Measurements from ENCODE around the gene EZH2. TPM values are rescaled to one million over a fixed set of nuclear protein-coding genes. Genes with fewer than 3 reads are reported as not detected.

Gene EZH2
- total RNA-seq, 4 donors from 2014 or later = 6.0 to 17.3 (median 7.2) TPM

- intact Hi-C loops (cut with DNase I; ENCODE audit: low total_unique reads) = no loop called here
- H3K4me1 ChIP-seq = no peaks in the 10 kb centered on the region
- H3K4me3 ChIP-seq = no peak overlapping the region
- WGBS, 2 donors (ENCODE audit: low coverage in 1 of 2) = 80 to 92% methylated on average over 1 to 7 of the region's 7 CpGs
- TF ChIP-seq CTCF (IDR thresholded peaks at IDR 0.05) (no peak), POLR2A (IDR thresholded peaks at IDR 0.05) (no peak), POLR2AphosphoS5 (IDR thresholded peaks at IDR 0.05) (no peak), EP300 (IDR thresholded peaks at IDR 0.05; ENCODE audit: low read depth) (no peak)
- no peaks in the 10 kb centered on the region for H3K9me3 ChIP-seq
- H3K27ac ChIP-seq = no peak overlapping the region
- in situ Hi-C loops (cut with MboI; ENCODE audit: low pct_ligation_motif_present in 1 of 4, low pct_unique_long_range_greater_than_20kb in 1 of 4, low sequenced_read_pairs in 3 of 4) = no loop called here
- H3K36me3 ChIP-seq = peaks cover 0 to 8% (median 2%) of the 10 kb centered on the region in 4 donors
- DNase-seq = no peak
- H3K27me3 ChIP-seq = no peaks in the 10 kb centered on the region
Observed at GRCh38 chr7:148806187-148806586, 77.9 kb downstream of the EZH2 start.

- in situ Hi-C loops (cut with MboI; ENCODE audit: low pct_ligation_motif_present in 1 of 4, low pct_unique_long_range_greater_than_20kb in 1 of 4, low sequenced_read_pairs in 3 of 4) = no loop called here
- no peaks in the 10 kb centered on the region for H3K9me3 ChIP-seq
- H3K27me3 ChIP-seq = no peaks in the 10 kb centered on the region
- intact Hi-C loops (cut with DNase I; ENCODE audit: low total_unique reads) = no loop called here
- H3K36me3 ChIP-seq = peaks cover 0 to 24% (median 10%) of the 10 kb centered on the region in 4 donors
- 85 to 100% methylated on average over 1 to 10 of the region's 10 CpGs for WGBS, 2 donors (ENCODE audit: low coverage in 1 of 2)
- TF ChIP-seq POLR2A (IDR thresholded peaks at IDR 0.05) (no peak), EP300 (IDR thresholded peaks at IDR 0.05; ENCODE audit: low read depth) (no peak), CTCF (IDR thresholded peaks at IDR 0.05) (no peak), POLR2AphosphoS5 (IDR thresholded peaks at IDR 0.05) (no peak)
- DNase-seq = no peak
- no peak overlapping the region for H3K27ac ChIP-seq
- H3K4me1 ChIP-seq = no peaks in the 10 kb centered on the region
- no peak overlapping the region for H3K4me3 ChIP-seq
Observed at GRCh38 chr7:148804343-148805235, 79.5 kb downstream of the EZH2 start.

- peaks cover 0 to 39% (median 17%) of the 10 kb centered on the region in 4 donors for H3K36me3 ChIP-seq
- intact Hi-C loops (cut with DNase I; ENCODE audit: low total_unique reads) = no loop called here
- 96% methylated on average over 5 of the region's 5 CpGs; no CpG with 5 or more reads in 1 of the 2 donors for WGBS, 2 donors (ENCODE audit: low coverage in 1 of 2)
- H3K9me3 ChIP-seq = no peaks in the 10 kb centered on the region
- H3K27me3 ChIP-seq = no peaks in the 10 kb centered on the region
- in situ Hi-C loops (cut with MboI; ENCODE audit: low pct_ligation_motif_present in 1 of 4, low pct_unique_long_range_greater_than_20kb in 1 of 4, low sequenced_read_pairs in 3 of 4) = no loop called here
- H3K27ac ChIP-seq = no peak overlapping the region
- no peak overlapping the region for H3K4me3 ChIP-seq
- no peaks in the 10 kb centered on the region for H3K4me1 ChIP-seq
- TF ChIP-seq CTCF (IDR thresholded peaks at IDR 0.05) (no peak), EP300 (IDR thresholded peaks at IDR 0.05; ENCODE audit: low read depth) (no peak), POLR2AphosphoS5 (IDR thresholded peaks at IDR 0.05) (no peak), POLR2A (IDR thresholded peaks at IDR 0.05) (no peak)
- DNase-seq = no peak
Observed at GRCh38 chr7:148803094-148803493, 81.0 kb downstream of the EZH2 start.

GRCh38 chr7:148802101-148802493 is 82.0 kb downstream of the EZH2 start:
- in situ Hi-C loops (cut with MboI; ENCODE audit: low pct_ligation_motif_present in 1 of 4, low pct_unique_long_range_greater_than_20kb in 1 of 4, low sequenced_read_pairs in 3 of 4) (no loop called here), intact Hi-C loops (cut with DNase I; ENCODE audit: low total_unique reads) (no loop called here)
- Histone ChIP-seq H3K27ac (no peak overlapping the region), H3K4me3 (no peak overlapping the region), H3K9me3 (no peaks in the 10 kb centered on the region), H3K4me1 (no peaks in the 10 kb centered on the region), H3K36me3 (peaks cover 0 to 46% (median 20%) of the 10 kb centered on the region in 4 donors), H3K27me3 (no peaks in the 10 kb centered on the region)
- WGBS, 2 donors (ENCODE audit: low coverage in 1 of 2) = 85 to 94% methylated on average over 3 to 10 of the region's 10 CpGs
- DNase-seq = no peak
- TF ChIP-seq POLR2A (IDR thresholded peaks at IDR 0.05) = no peak
- TF ChIP-seq CTCF (IDR thresholded peaks at IDR 0.05) = no peak
- TF ChIP-seq EP300 (IDR thresholded peaks at IDR 0.05; ENCODE audit: low read depth) = no peak
- no peak for TF ChIP-seq POLR2AphosphoS5 (IDR thresholded peaks at IDR 0.05)

All from transverse colon (tissue), 4 donors.